H1 (cell line): ENCODE results near the gene SSPN. TPM values are rescaled to one million over a fixed set of nuclear protein-coding genes. Genes with fewer than 3 reads are reported as not detected.

Experiments
- CEBPB ChIP-seq: IDR thresholded peaks from 2 replicates; pipeline ENCODE4 v1.6.1; 2012; ENCODE audit warnings: low read depth, low read length
- KDM5A ChIP-seq: fragments of 200-600 bp; IDR thresholded peaks from 2 replicates; pipeline ENCODE4 v1.7.1; 2012; ENCODE audit warnings: mild to moderate bottlenecking, low read length, inconsistent platforms, mixed read lengths
- MAX ChIP-seq: IDR thresholded peaks from 2 replicates; pipeline ENCODE4 v1.6.1; 2012; ENCODE audit warnings: inconsistent platforms
- TAF7 ChIP-seq: optimal IDR thresholded peaks from 2 replicates; pipeline ENCODE3; 2011; ENCODE audit warnings: low read depth, mild to moderate bottlenecking, inconsistent platforms, low read length, moderate library complexity, borderline replicate concordance
- ZNF274 ChIP-seq: IDR thresholded peaks from 2 replicates; pipeline ENCODE4 v1.7.0; 2012; ENCODE audit warnings: low read length, borderline replicate concordance; ENCODE audit errors: extremely low read depth
- polyA plus RNA-seq, 7 experiments: library from polyadenylated mRNA; depleted of rRNA in 3 of 7; stranded (reverse) in 5 of 7; unstranded in 2 of 7; fragments of >200 nt in 5 of 7; fragments of 200-250 nt in 2 of 7; gene quantifications; 1 replicate in 5 of 7; 2 replicates in 1 of 7; 4 replicates in 1 of 7; pipeline versions ENCODE4 v1.2.1 to v1.2.3, GENCODE V29; 2011 to 2013; ENCODE audit warnings: missing spikeins in 2 of 7, mixed read lengths in 2 of 7
- total RNA-seq: library from RNA; stranded (reverse); fragmentation: NEBNext Ultra II Directional; extraction: Animal tissue kit (Norgen Biotek cat#: 25700); gene quantifications from 2 replicates; pipeline ENCODE4 v1.2.1, GENCODE V29; 2021

SSPN gene
- total and polyA plus RNA-seq, 2 of the 8 experiments (the other 6 are each of a cell fraction or from before 2014, with no cell fraction given), result 0.86 to 1.8 TPM

GRCh38 chr12:26227361-26227745, 32.0 kb downstream of the SSPN start (continued):
- TF ChIP-seq CEBPB (no peak), MAX (no peak), TAF7 (no peak), KDM5A (no peak), ZNF274 (no peak)
